Measurements from ENCODE around the gene SFXN5. TPM values are rescaled to one million over a fixed set of nuclear protein-coding genes. Genes with fewer than 3 reads are reported as not detected.

SFXN5 gene
- total RNA-seq, 1 donor from 2014 or later = 12.7 TPM

DNA sequence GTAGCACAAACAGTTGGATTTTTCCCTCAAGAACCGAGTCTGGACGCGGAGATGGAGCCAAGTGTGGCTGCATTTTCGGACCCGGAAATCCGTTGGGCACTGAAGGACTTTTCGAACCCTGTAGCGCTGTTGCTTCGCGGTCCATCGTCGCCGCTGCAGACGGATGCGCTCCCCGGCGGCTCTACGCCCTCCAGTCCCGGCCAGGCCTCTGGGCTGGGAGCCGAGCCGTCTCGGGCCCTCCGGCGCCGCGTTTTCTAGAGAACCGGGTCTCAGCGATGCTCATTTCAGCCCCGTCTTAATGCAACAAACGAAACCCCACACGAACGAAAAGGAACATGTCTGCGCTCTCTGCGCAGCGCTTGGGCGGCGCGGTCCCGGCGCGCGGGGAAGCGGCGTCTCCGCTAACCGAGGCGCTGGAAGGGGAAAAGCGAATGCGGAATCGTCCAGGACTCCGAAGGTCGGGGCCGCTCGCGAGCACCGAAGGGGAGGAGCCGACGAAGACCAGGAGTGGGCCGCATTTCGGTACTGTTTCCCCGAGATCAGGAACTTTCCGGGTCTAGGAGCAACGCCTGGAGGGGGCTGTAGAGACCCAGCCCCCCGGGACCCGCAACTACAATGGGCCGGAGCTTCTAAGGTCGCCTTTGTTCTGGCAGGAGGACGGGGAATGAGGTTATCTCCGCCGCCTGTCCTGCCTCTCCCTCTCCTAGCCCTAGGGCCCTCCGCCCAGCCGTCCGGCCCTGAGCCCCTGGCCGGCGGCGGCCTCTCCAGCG lies 151.0 kb downstream of the SFXN5 start:
- peaks cover 72% of the 10 kb centered on the region for H3K27me3 Mint-ChIP-seq (ENCODE audit: unreplicated experiment)
- peaks cover 28% of the 10 kb centered on the region for H3K4me1 Mint-ChIP-seq (ENCODE audit: unreplicated experiment)
- TF ChIP-seq, protein P1, sequence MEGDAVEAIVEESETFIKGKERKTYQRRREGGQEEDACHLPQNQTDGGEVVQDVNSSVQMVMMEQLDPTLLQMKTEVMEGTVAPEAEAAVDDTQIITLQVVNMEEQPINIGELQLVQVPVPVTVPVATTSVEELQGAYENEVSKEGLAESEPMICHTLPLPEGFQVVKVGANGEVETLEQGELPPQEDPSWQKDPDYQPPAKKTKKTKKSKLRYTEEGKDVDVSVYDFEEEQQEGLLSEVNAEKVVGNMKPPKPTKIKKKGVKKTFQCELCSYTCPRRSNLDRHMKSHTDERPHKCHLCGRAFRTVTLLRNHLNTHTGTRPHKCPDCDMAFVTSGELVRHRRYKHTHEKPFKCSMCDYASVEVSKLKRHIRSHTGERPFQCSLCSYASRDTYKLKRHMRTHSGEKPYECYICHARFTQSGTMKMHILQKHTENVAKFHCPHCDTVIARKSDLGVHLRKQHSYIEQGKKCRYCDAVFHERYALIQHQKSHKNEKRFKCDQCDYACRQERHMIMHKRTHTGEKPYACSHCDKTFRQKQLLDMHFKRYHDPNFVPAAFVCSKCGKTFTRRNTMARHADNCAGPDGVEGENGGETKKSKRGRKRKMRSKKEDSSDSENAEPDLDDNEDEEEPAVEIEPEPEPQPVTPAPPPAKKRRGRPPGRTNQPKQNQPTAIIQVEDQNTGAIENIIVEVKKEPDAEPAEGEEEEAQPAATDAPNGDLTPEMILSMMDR (IDR thresholded peaks at IDR 0.05) = no peak
- H3K27ac Mint-ChIP-seq (ENCODE audit: unreplicated experiment) = no peak overlapping the region
- H3K9me3 Mint-ChIP-seq (ENCODE audit: unreplicated experiment) = no peaks in the 10 kb centered on the region
- no peaks in the 10 kb centered on the region for H3K36me3 Mint-ChIP-seq (ENCODE audit: unreplicated experiment)
- peak overlapping the region; percentile 65 for H3K4me3 Mint-ChIP-seq (ENCODE audit: unreplicated experiment)
- peak; percentile 85 for DNase-seq (ENCODE audit: extremely low spot score, unreplicated experiment)

DNA sequence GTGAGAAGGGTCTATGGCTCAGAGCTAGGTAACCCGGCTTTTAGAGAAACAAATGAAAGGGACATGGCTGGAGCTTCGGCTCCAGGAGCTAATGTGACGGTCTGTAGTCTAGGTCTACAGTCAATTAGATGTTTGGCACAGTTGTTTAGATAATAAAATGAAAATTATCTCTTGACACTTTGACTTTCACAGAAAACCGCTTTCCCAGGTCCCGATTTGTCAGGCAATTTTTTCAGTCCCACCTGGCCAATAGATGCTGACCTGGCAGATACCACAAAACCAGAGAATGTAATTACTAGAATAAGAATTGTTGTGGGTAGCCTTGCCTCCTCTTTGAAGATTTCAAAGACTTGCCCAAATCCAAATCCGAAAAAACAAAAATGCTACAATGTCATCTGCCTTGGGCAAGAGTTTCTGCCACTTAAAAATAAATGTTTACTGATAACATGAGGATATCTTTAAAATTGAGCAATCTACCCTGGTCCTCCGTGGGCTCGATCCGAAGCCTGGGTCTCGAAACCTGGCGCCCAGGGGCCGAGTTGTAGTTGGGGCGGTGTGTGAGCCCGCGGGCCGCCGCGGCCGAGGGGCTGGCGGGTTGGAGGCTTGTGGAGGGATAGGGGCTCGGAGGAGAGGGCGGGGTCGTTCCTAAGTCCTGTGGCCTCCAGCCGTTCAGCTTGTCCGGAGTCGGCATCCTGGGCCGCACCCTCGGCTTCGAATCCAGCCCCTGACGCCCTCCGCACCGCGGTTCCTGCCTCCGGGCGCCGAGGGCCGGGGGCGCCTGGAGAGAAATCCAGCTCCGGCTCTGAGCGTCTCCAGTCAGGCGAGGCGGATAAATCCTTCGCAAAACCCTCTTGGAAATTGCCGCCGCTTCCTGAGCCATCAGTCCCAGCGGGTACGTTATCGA lies 151.8 kb downstream of the SFXN5 start:
- Mint-ChIP-seq H3K9me3 (ENCODE audit: unreplicated experiment) (no peaks in the 10 kb centered on the region), H3K27me3 (ENCODE audit: unreplicated experiment) (peaks cover 73% of the 10 kb centered on the region), H3K4me3 (ENCODE audit: unreplicated experiment) (peak overlapping the region; percentile 65), H3K27ac (ENCODE audit: unreplicated experiment) (no peak overlapping the region), H3K36me3 (ENCODE audit: unreplicated experiment) (no peaks in the 10 kb centered on the region), H3K4me1 (ENCODE audit: unreplicated experiment) (peaks cover 32% of the 10 kb centered on the region)
- DNase-seq (ENCODE audit: extremely low spot score, unreplicated experiment) = peak; percentile 77
- TF ChIP-seq, protein P1 (IDR thresholded peaks at IDR 0.05) = no peak

DNA sequence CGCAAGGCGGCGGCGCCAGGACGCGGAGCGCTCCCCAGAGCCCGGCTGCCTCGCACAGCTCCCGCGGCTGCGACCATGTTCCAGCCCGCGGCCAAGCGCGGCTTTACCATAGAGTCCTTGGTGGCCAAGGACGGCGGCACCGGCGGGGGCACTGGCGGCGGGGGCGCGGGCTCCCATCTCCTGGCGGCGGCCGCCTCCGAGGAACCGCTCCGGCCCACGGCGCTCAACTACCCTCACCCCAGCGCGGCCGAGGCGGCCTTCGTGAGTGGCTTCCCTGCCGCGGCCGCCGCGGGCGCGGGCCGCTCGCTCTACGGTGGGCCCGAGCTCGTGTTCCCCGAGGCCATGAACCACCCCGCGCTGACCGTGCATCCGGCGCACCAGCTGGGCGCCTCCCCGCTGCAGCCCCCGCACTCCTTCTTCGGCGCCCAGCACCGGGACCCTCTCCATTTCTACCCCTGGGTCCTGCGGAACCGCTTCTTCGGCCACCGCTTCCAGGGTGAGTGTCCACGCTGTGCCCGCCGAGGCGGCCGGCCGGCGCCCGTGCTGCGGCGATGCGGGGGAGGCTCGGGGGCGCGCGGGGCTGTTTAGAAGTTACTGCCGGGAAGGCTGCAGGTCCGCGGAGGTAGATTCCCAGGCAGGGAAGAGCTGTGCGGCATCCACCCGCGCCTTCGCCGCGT lies 153.5 kb downstream of the SFXN5 start:
- H3K27ac Mint-ChIP-seq (ENCODE audit: unreplicated experiment) = no peak overlapping the region
- peak; percentile 82 for DNase-seq (ENCODE audit: extremely low spot score, unreplicated experiment)
- peaks cover 28% of the 10 kb centered on the region for H3K4me1 Mint-ChIP-seq (ENCODE audit: unreplicated experiment)
- H3K9me3 Mint-ChIP-seq (ENCODE audit: unreplicated experiment) = no peaks in the 10 kb centered on the region
- no peaks in the 10 kb centered on the region for H3K36me3 Mint-ChIP-seq (ENCODE audit: unreplicated experiment)
- no peak overlapping the region for H3K4me3 Mint-ChIP-seq (ENCODE audit: unreplicated experiment)
- H3K27me3 Mint-ChIP-seq (ENCODE audit: unreplicated experiment) = peaks cover 79% of the 10 kb centered on the region
- TF ChIP-seq, protein P1 (IDR thresholded peaks at IDR 0.05) = no peak

DNA sequence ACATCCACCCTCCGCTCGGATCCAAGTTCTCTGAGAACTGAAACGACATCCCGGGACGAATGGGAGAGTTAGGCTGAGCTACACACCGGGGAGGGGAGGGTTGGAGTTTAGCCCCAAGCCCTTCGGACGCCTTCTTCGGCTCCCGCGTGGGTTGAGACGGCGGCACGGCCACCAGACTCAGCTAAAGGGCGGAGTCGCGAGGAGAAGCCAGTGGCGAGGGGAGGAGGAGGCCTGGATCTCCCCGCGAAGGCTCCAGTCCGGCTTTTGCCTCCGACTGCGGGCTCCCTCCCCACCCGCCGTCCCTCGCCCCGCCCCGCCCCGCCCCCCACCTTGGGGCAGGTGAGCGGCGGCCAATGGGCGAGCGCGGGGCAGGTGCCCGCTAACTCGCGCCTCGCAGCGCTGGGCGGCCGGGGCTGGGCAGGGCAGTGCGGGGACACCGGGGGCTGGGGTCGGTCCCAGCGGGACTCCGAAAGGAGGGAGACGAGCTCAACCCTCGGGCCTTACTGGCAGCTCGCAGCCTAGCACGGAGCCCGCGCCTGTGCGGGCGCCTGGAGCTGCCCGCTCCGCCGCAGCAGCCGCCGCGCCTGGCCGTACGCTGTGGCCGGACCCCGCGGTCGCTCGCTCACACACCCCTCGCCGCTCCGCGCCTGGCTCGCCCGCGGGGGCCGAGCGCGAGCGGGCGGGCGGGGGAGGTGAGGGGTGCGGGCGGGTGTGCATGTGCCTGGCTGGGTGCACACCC lies 154.2 kb downstream of the SFXN5 start, which contains the start of gene EMX1:
Gene EMX1, plus strand, starts transcription at position 382 of the 739 bp plus-strand sequence. Its CDS starts 334 bp downstream, at position 716.
- Mint-ChIP-seq H3K9me3 (ENCODE audit: unreplicated experiment) (no peaks in the 10 kb centered on the region), H3K27ac (ENCODE audit: unreplicated experiment) (no peak within 1 kb of the TSS), H3K4me1 (ENCODE audit: unreplicated experiment) (peaks cover 28% of the 10 kb centered on the region), H3K27me3 (ENCODE audit: unreplicated experiment) (peaks cover 78% of the 10 kb centered on the region), H3K4me3 (ENCODE audit: unreplicated experiment) (peak within 1 kb of the TSS; percentile 59), H3K36me3 (ENCODE audit: unreplicated experiment) (no peaks in the 10 kb centered on the region)
- TF ChIP-seq, protein P1 (IDR thresholded peaks at IDR 0.05) = no peak
- DNase-seq (ENCODE audit: extremely low spot score, unreplicated experiment) = peak; percentile 80
